GM21786 (cell line): Measurements from ENCODE around the gene DONSON.
"Not testable (repeated sequence)": the region's sequence is repeated elsewhere in the genome, so short reads cannot be mapped to it uniquely, and the experiment has no call there.

Experiments used
- ATAC-seq: cut with Tn5 transposase; IDR thresholded peaks from one replicate; pipeline ENCODE4 v1.9.1; 2021; ENCODE audit not compliant: unreplicated experiment

DONSON gene

GRCh38 chr21:33588485-33589335 is at the start of gene DONSON:
DONSON (minus strand) TSS chr21:33588684; CDS start chr21:33588641, 43 bp downstream.
- ATAC-seq, result peak; percentile 83

- ATAC-seq, result no peak
Measured at GRCh38 chr21:33634254-33634653, 45.8 kb upstream of the DONSON start.

GRCh38 chr21:33626151-33626550 is 37.7 kb upstream of the DONSON start:
- not testable (repeated sequence) for ATAC-seq

GRCh38 chr21:33622253-33622652 is 33.8 kb upstream of the DONSON start:
- no peak for ATAC-seq

- ATAC-seq, result no peak
Measured at GRCh38 chr21:33619726-33620125, 31.2 kb upstream of the DONSON start.

GRCh38 chr21:33618407-33618806 is 29.9 kb upstream of the DONSON start:
- no peak for ATAC-seq

GRCh38 chr21:33617565-33617964 is 29.1 kb upstream of the DONSON start:
- ATAC-seq, result not testable (repeated sequence)

- ATAC-seq, result no peak
Measured at GRCh38 chr21:33611006-33611744, 22.7 kb upstream of the DONSON start.

- no peak for ATAC-seq
Measured at GRCh38 chr21:33608559-33608958, 20.1 kb upstream of the DONSON start.

- no peak for ATAC-seq
Measured at GRCh38 chr21:33598051-33598450, 9.6 kb upstream of the DONSON start.

- peak; percentile 28 for ATAC-seq
Measured at GRCh38 chr21:33587792-33588484, 546 bp downstream of the DONSON start.

GRCh38 chr21:33586927-33587326 is 1.6 kb downstream of the DONSON start:
- ATAC-seq, result no peak

GRCh38 chr21:33584455-33584854 is 4.0 kb downstream of the DONSON start:
- no peak for ATAC-seq

- no peak for ATAC-seq
Measured at GRCh38 chr21:33578959-33579542, 9.4 kb downstream of the DONSON start.

- no peak for ATAC-seq
Measured at GRCh38 chr21:33578214-33578613, 10.3 kb downstream of the DONSON start.

- ATAC-seq, result not testable (repeated sequence)
Measured at GRCh38 chr21:33576741-33577141, 11.7 kb downstream of the DONSON start.

GRCh38 chr21:33572350-33572749 is 16.1 kb downstream of the DONSON start:
- ATAC-seq, result no peak

- ATAC-seq, result no peak
Measured at GRCh38 chr21:33569991-33570390, 18.5 kb downstream of the DONSON start.

GRCh38 chr21:33568448-33568847 is 20.0 kb downstream of the DONSON start:
- ATAC-seq, result no peak

- ATAC-seq, result no peak
Measured at GRCh38 chr21:33567914-33568313, 20.6 kb downstream of the DONSON start.

- ATAC-seq, result no peak
Measured at GRCh38 chr21:33566514-33566913, 22.0 kb downstream of the DONSON start.
